MM.1S (cell line): ENCODE results near the gene RALY.

Experiments
- DNase-seq: peaks from one replicate; pipeline ENCODE4 v3.0.0-alpha.2; 2015
- H2AFZ ChIP-seq: fragments of 300-600 bp; sonication (generic); 2 replicates; pipeline ENCODE4 v1.6.0; 2016; ENCODE audit warnings: antibody characterized with exemption, low read length
- H3F3A ChIP-seq: fragments of 300-600 bp; sonication (generic); 2 replicates; pipeline ENCODE4 v1.6.1; 2016; ENCODE audit warnings: mild to moderate bottlenecking, antibody characterized with exemption, low read length, moderate library complexity, mixed read lengths; ENCODE audit not compliant: insufficient read depth
- H3K27ac ChIP-seq: fragments of 300-600 bp; sonication (generic); 2 replicates; pipeline ENCODE4 v1.5.1; 2016; ENCODE audit warnings: mild to moderate bottlenecking, low read length
- H3K27me3 ChIP-seq: fragments of 300-600 bp; sonication (generic); replicated peaks from 2 replicates; pipeline ENCODE4 v1.6.0; 2016; ENCODE audit warnings: low read length; ENCODE audit not compliant: insufficient read depth
- H3K36me3 ChIP-seq: fragments of 300-600 bp; sonication (generic); replicated peaks from 2 replicates; pipeline ENCODE4 v1.6.1; 2016; ENCODE audit warnings: mild to moderate bottlenecking, low read length, mixed read lengths; ENCODE audit not compliant: insufficient read depth
- H3K4me1 ChIP-seq: fragments of 300-600 bp; sonication (generic); 2 replicates; pipeline ENCODE4 v1.6.1; 2016; ENCODE audit warnings: low read length, mixed read lengths
- H3K4me2 ChIP-seq: fragments of 300-600 bp; sonication (generic); 2 replicates; pipeline ENCODE4 v1.6.0; 2016; ENCODE audit warnings: low read depth, low read length
- H3K4me3 ChIP-seq: fragments of 300-600 bp; sonication (generic); 2 replicates; pipeline ENCODE4 v1.5.1; 2016; ENCODE audit warnings: low read length, mixed read lengths
- H3K79me2 ChIP-seq: fragments of 300-600 bp; sonication (generic); 2 replicates; pipeline ENCODE4 v1.6.1; 2016; ENCODE audit warnings: mixed run types, low read length, mixed read lengths
- H3K9ac ChIP-seq: fragments of 300-600 bp; sonication (generic); 2 replicates; pipeline ENCODE4 v1.6.1; 2016; ENCODE audit warnings: low read length, mixed read lengths
- H3K9me2 ChIP-seq: fragments of 300-600 bp; sonication (generic); replicated peaks from 2 replicates; pipeline ENCODE4 v1.6.1; 2016; ENCODE audit warnings: mild to moderate bottlenecking, low read length, mixed read lengths; ENCODE audit not compliant: insufficient read depth
- H3K9me3 ChIP-seq: fragments of 300-600 bp; sonication (generic); replicated peaks from 2 replicates; pipeline ENCODE4 v1.6.1; 2016; ENCODE audit warnings: mild to moderate bottlenecking, low read length, mixed read lengths; ENCODE audit not compliant: insufficient read depth
- H4K20me1 ChIP-seq: fragments of 300-600 bp; sonication (generic); 2 replicates; pipeline ENCODE4 v1.6.1; 2016; ENCODE audit warnings: mild to moderate bottlenecking, low read length, moderate library complexity, mixed read lengths; ENCODE audit not compliant: insufficient read depth
- CTCF ChIP-seq: fragments of 300-600 bp; sonication (generic); IDR thresholded peaks from 2 replicates; pipeline ENCODE4 v1.5.1; 2016; ENCODE audit warnings: antibody characterized with exemption, low read length, mixed read lengths
- EZH2 ChIP-seq: fragments of 300-600 bp; sonication (generic); optimal IDR thresholded peaks from 2 replicates; pipeline ENCODE3; 2017; ENCODE audit warnings: low read depth, mild to moderate bottlenecking, antibody characterized with exemption, low read length, mixed read lengths
- EZH2phosphoT487 ChIP-seq: fragments of 300-600 bp; sonication (generic); IDR thresholded peaks from 2 replicates; pipeline ENCODE4 v1.6.1; 2018; ENCODE audit warnings: antibody characterized with exemption, low read length

The RALY gene

GRCh38 chr20:34109442-34109841 lies 115.7 kb downstream of the RALY start:
- TF ChIP-seq CTCF (no peak), EZH2phosphoT487 (no peak), EZH2 (no peak)
- Histone ChIP-seq H3K9me2 (no peaks in the 10 kb centered on the region), H3F3A (peaks cover 13% of the 10 kb centered on the region), H3K9ac (no peak overlapping the region), H4K20me1 (peaks cover 44% of the 10 kb centered on the region), H3K36me3 (peaks cover 19% of the 10 kb centered on the region), H3K79me2 (peaks cover 76% of the 10 kb centered on the region), H3K27ac (no peak overlapping the region), H3K9me3 (no peaks in the 10 kb centered on the region), H3K4me2 (peak overlapping the region; percentile 18; the same call in 1 of the 2 replicates), H3K4me3 (no peak overlapping the region), H3K27me3 (no peaks in the 10 kb centered on the region), H2AFZ (no peak overlapping the region), H3K4me1 (peaks cover 21% of the 10 kb centered on the region)
- DNase-seq: no peak

GRCh38 chr20:34110025-34110744 lies 116.5 kb downstream of the RALY start:
- peak overlapping the region; percentile 60 for H3K4me2 ChIP-seq
- no peak for DNase-seq
- H3K79me2 ChIP-seq: peaks cover 69% of the 10 kb centered on the region
- no peak overlapping the region for H2AFZ ChIP-seq
- no peaks in the 10 kb centered on the region for H3K27me3 ChIP-seq
- peaks cover 13% of the 10 kb centered on the region for H3F3A ChIP-seq
- peak overlapping the region; percentile 89; the same call in 1 of the 2 replicates for H3K27ac ChIP-seq
- no peak for TF ChIP-seq EZH2
- no peak for TF ChIP-seq EZH2phosphoT487
- TF ChIP-seq CTCF: no peak
- H3K4me3 ChIP-seq: peak overlapping the region; percentile 99
- H3K9ac ChIP-seq: peak overlapping the region; percentile 95; the same call in 1 of the 2 replicates
- H3K4me1 ChIP-seq: peaks cover 21% of the 10 kb centered on the region
- no peaks in the 10 kb centered on the region for H3K9me3 ChIP-seq
- H4K20me1 ChIP-seq: peaks cover 43% of the 10 kb centered on the region
- H3K9me2 ChIP-seq: no peaks in the 10 kb centered on the region
- peaks cover 14% of the 10 kb centered on the region for H3K36me3 ChIP-seq

- peaks cover 13% of the 10 kb centered on the region for H3F3A ChIP-seq
- no peaks in the 10 kb centered on the region for H3K9me3 ChIP-seq
- TF ChIP-seq CTCF: peak; percentile 40
- no peak for TF ChIP-seq EZH2
- H2AFZ ChIP-seq: no peak overlapping the region
- H3K27me3 ChIP-seq: no peaks in the 10 kb centered on the region
- peaks cover 61% of the 10 kb centered on the region for H3K79me2 ChIP-seq
- H3K4me3 ChIP-seq: peak overlapping the region; percentile 99
- peaks cover 21% of the 10 kb centered on the region for H3K4me1 ChIP-seq
- peak overlapping the region; percentile 89 for H3K27ac ChIP-seq
- peak; percentile 71 for DNase-seq
- H4K20me1 ChIP-seq: peaks cover 37% of the 10 kb centered on the region
- peak overlapping the region; percentile 60 for H3K4me2 ChIP-seq
- peak overlapping the region; percentile 95 for H3K9ac ChIP-seq
- H3K9me2 ChIP-seq: no peaks in the 10 kb centered on the region
- 0 out of 2 replicates have a peak, but pooled peaks cover 11% of the 10 kb centered on the region for H3K36me3 ChIP-seq
These were observed 117.3 kb downstream of the RALY start for GRCh38 chr20:34110745-34111641.
